PC-3 (cell line): Measurements from ENCODE around the gene DNAJB2. TPM values are rescaled to one million over a fixed set of nuclear protein-coding genes. Genes with fewer than 3 reads are reported as not detected.

Experiments
- ATAC-seq: fragments of 200-7000 bp; cut with Tn5 transposase; 2 replicates; pipeline ENCODE4 v1.9.1; 2020; ENCODE audit warnings: mild to moderate bottlenecking, moderate library complexity
- BruUV-seq: library from RNA; stranded (reverse); fragments of 400-500 nt; replicated peaks from 2 replicates; lab custom pipeline; 2021; lab: Mats Ljungman, UMichigan
- CTCF ChIA-PET: fragments of 300-600 bp; sonication (Branson Sonifier 250); formaldehyde crosslinking; loops from one replicate; lab custom pipeline; 2022; ENCODE audit warnings: antibody characterized with exemption; lab: Charles Lee
- POLR2A ChIA-PET: fragments of 300-600 bp; sonication (Branson Sonifier 250); formaldehyde crosslinking; loops from one replicate; lab custom pipeline; 2022; ENCODE audit warnings: antibody characterized with exemption; ENCODE audit not compliant: unreplicated experiment; lab: Charles Lee
- DNase-seq: peaks from one replicate; pipeline ENCODE4 v3.0.0-alpha.2; 2015
- H2AFZ ChIP-seq: fragments of 300-600 bp; sonication (generic); 2 replicates; pipeline ENCODE4 v1.6.0; 2016; ENCODE audit warnings: antibody characterized with exemption, low read length
- H3F3A ChIP-seq: fragments of 300-600 bp; sonication (generic); one replicate; pipeline ENCODE4 v1.6.0; 2017; ENCODE audit warnings: antibody characterized with exemption, low read length, control low read depth, mild to moderate bottlenecking; ENCODE audit not compliant: unreplicated experiment
- H3K27ac ChIP-seq: fragments of 300-600 bp; sonication (generic); 2 replicates; pipeline ENCODE4 v1.5.1; 2016; ENCODE audit warnings: mild to moderate bottlenecking, low read length
- H3K27me3 ChIP-seq: fragments of 300-600 bp; sonication (generic); 2 replicates; pipeline ENCODE4 v1.6.1; 2016; ENCODE audit warnings: low read length, mixed read lengths
- H3K36me3 ChIP-seq: fragments of 300-600 bp; sonication (generic); 2 replicates; pipeline ENCODE4 v1.6.1; 2016; ENCODE audit warnings: low read depth, mixed run types, low read length, mixed read lengths
- H3K4me1 ChIP-seq: fragments of 300-600 bp; sonication (generic); 2 replicates; pipeline ENCODE4 v1.5.1; 2016; ENCODE audit warnings: low read length; ENCODE audit not compliant: insufficient read depth
- H3K4me2 ChIP-seq: fragments of 300-600 bp; sonication (generic); 2 replicates; pipeline ENCODE4 v1.6.0; 2016; ENCODE audit warnings: low read length
- H3K4me3 ChIP-seq: fragments of 300-600 bp; sonication (generic); 2 replicates; pipeline ENCODE4 v1.5.1; 2016; ENCODE audit warnings: mild to moderate bottlenecking, low read length, mixed read lengths
- H3K79me2 ChIP-seq: fragments of 300-600 bp; sonication (generic); 2 replicates; pipeline ENCODE4 v1.6.1; 2017; ENCODE audit warnings: low read length, mixed read lengths
- H3K9ac ChIP-seq: fragments of 300-600 bp; sonication (generic); 2 replicates; pipeline ENCODE4 v1.6.0; 2016; ENCODE audit warnings: mild to moderate bottlenecking, low read length
- H3K9me2 ChIP-seq: fragments of 300-600 bp; sonication (generic); replicated peaks from 2 replicates; pipeline ENCODE4 v1.6.1; 2016; ENCODE audit warnings: mixed run types, low read length, mixed read lengths
- H3K9me3 ChIP-seq: fragments of 300-600 bp; sonication (generic); 2 replicates; pipeline ENCODE4 v1.6.1; 2016; ENCODE audit warnings: low read length, mixed read lengths
- H4K20me1 ChIP-seq: fragments of 300-600 bp; sonication (generic); 2 replicates; pipeline ENCODE4 v1.6.1; 2016; ENCODE audit warnings: low read length, mixed read lengths
- CTCF ChIP-seq: fragments of 300-600 bp; sonication (generic); conservative IDR thresholded peaks from 2 replicates; pipeline ENCODE4 v1.5.1; 2017; ENCODE audit warnings: antibody characterized with exemption, low read depth, mild to moderate bottlenecking, low read length
- EZH2 ChIP-seq: fragments of 300-600 bp; sonication (generic); IDR thresholded peaks from one replicate; pipeline ENCODE4 v1.6.1; 2017; ENCODE audit warnings: antibody characterized with exemption, mild to moderate bottlenecking, low read length; ENCODE audit not compliant: unreplicated experiment
- EZH2phosphoT487 ChIP-seq: fragments of 300-600 bp; sonication (generic); IDR thresholded peaks from 2 replicates; pipeline ENCODE4 v1.6.1; 2018; ENCODE audit warnings: mild to moderate bottlenecking, antibody characterized with exemption, low read length, borderline replicate concordance
- intact Hi-C: fragments of 100-400 bp; cut with micrococcal nuclease; formaldehyde crosslinking; loops from 2 replicates; pipeline ENCODE4 v1.9.0; 2023
- total RNA-seq: library from RNA; depleted of rRNA; stranded (reverse); fragments of >200 nt; gene quantifications from 2 replicates; pipeline ENCODE4 v1.2.3, GENCODE V29; 2014

DNAJB2 gene
- total RNA-seq, 1 experiment from 2014 or later = 62.3 TPM

GRCh38 chr2:219252570-219252899 is 26.6 kb upstream of the DNAJB2 start:
- Histone ChIP-seq H3K79me2 (peaks cover 36% of the 10 kb centered on the region), H3K27me3 (no peaks in the 10 kb centered on the region), H3K4me3 (peak overlapping the region; percentile 74), H3K36me3 (peaks cover 14% of the 10 kb centered on the region), H3K9me2 (no peaks in the 10 kb centered on the region), H3K4me2 (peak overlapping the region; percentile 90), H3K27ac (peak overlapping the region; percentile 33), H4K20me1 (no peaks in the 10 kb centered on the region), H3K4me1 (peaks cover 53% of the 10 kb centered on the region), H3F3A (peaks cover 5% of the 10 kb centered on the region), H2AFZ (peak overlapping the region; percentile 79), H3K9me3 (no peaks in the 10 kb centered on the region), H3K9ac (peak overlapping the region; percentile 62)
- TF ChIP-seq EZH2 (no peak), EZH2phosphoT487 (no peak), CTCF (no peak)
- intact Hi-C loops = no loop called here
- ChIA-PET POLR2A (interaction anchor here (0.5 to 0.6 kb wide), 5 partner anchors 21 to 646 kb away, joined by 3 to 23 read pairs (median 7); no protein-coding TSS in a partner anchor), CTCF (no interaction called here)
- no TSS peak for BruUV-seq
- no peak for ATAC-seq
- no peak for DNase-seq

GRCh38 chr2:219252900-219253752 is 26.0 kb upstream of the DNAJB2 start, which contains the start of gene TUBA4B:
TUBA4B (plus strand) TSS chr2:219253243; CDS start chr2:219253408, 165 bp downstream.
- Histone ChIP-seq H3K79me2 (peaks cover 31% of the 10 kb centered on the region), H3K4me1 (peaks cover 47% of the 10 kb centered on the region), H3K36me3 (peaks cover 9% of the 10 kb centered on the region), H3K9me3 (no peaks in the 10 kb centered on the region), H3K9ac (peak within 1 kb of the TSS; percentile 62), H3K9me2 (no peaks in the 10 kb centered on the region), H3K27ac (peak within 1 kb of the TSS; percentile 33), H3K4me2 (peak within 1 kb of the TSS; percentile 90), H2AFZ (peak within 1 kb of the TSS; percentile 79), H4K20me1 (no peaks in the 10 kb centered on the region), H3K27me3 (no peaks in the 10 kb centered on the region), H3K4me3 (peak within 1 kb of the TSS; percentile 74), H3F3A (peaks cover 5% of the 10 kb centered on the region)
- intact Hi-C loops = loop anchor here (1.0 kb wide), 1 partner anchor 134 kb away; the partner anchor contains the start of gene DNPEP
- ATAC-seq (peak; percentile 10), DNase-seq (peak; percentile 42)
- ChIA-PET CTCF (no interaction called here), POLR2A (interaction anchor here (0.5 to 0.6 kb wide), 4 partner anchors 21 to 647 kb away, joined by 3 to 23 read pairs (median 8); no protein-coding TSS in a partner anchor)
- TSS peak; percentile 64 for BruUV-seq
- no peak for TF ChIP-seq CTCF
- no peak for TF ChIP-seq EZH2
- TF ChIP-seq EZH2phosphoT487 = no peak
